Measurements from ENCODE around the gene TNFSF13. TPM values are rescaled to one million over a fixed set of nuclear protein-coding genes. Genes with fewer than 3 reads are reported as not detected.

Gene TNFSF13
- total RNA-seq, 1 donor from 2014 or later: 6.4 TPM

DNA sequence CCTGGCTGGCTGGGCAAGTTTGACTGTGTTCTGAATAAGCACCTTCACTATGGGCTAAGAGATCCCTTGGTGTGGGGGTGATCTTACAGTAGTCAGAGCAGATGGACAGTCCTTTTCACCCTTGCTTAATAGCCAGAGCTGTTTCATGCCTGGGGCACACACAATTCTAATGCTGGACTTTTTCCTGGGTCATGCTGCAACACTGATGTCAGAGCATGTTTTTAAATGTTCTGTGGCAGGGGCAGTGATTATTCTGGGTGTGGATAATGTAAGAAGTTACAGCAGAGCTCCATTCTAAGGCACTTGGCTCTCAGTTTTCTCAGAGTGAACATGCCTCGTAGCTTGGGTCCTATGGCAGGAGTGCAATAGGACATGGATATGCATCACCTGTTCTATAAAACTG is 16.9 kb downstream of the TNFSF13 start:
- ATAC-seq: no peak

DNA sequence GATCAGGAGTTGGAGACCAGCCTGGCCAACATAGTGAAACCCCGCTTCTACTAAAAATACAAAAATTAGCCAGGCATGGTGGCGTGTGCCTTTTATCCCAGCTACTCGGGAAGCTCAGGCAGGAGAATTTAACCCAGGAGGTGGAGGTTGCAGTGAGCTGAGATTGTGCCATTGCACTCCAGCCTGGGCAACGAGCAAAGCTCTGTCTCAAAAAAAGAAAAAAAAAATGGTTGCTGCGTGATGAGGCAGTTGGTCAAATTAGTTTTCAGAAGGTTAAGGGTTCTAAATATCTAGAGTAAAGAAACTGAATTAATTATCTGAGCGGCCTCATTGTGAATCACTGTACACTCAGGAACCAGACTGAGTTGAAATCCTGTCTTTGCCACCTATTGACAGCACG is 17.4 kb downstream of the TNFSF13 start:
- no peak for ATAC-seq

DNA sequence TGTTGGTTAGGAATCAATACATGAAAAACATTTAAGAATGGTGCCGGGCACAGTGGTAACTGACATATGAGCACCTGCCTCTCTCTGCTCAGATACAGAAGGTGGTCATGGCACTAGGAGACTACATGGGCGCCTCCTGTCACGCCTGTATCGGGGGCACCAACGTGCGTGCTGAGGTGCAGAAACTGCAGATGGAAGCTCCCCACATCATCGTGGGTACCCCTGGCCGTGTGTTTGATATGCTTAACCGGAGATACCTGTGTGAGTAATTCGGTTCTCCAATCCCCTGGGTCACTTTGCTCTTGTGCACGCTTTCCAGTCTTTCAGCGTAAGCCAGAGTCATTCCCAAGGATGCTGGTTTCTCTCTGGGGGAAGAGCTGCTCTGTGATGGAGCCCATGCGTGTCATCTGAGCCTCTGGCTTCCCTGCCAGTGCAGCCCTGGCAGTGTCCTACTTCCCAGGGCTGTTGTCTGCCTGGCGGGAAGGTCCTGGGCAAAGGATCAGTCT is 17.9 kb downstream of the TNFSF13 start:
- ATAC-seq: no peak

- no peak for ATAC-seq
Observed at GRCh38 chr17:7577327-7578199, 19.0 kb downstream of the TNFSF13 start.

DNA sequence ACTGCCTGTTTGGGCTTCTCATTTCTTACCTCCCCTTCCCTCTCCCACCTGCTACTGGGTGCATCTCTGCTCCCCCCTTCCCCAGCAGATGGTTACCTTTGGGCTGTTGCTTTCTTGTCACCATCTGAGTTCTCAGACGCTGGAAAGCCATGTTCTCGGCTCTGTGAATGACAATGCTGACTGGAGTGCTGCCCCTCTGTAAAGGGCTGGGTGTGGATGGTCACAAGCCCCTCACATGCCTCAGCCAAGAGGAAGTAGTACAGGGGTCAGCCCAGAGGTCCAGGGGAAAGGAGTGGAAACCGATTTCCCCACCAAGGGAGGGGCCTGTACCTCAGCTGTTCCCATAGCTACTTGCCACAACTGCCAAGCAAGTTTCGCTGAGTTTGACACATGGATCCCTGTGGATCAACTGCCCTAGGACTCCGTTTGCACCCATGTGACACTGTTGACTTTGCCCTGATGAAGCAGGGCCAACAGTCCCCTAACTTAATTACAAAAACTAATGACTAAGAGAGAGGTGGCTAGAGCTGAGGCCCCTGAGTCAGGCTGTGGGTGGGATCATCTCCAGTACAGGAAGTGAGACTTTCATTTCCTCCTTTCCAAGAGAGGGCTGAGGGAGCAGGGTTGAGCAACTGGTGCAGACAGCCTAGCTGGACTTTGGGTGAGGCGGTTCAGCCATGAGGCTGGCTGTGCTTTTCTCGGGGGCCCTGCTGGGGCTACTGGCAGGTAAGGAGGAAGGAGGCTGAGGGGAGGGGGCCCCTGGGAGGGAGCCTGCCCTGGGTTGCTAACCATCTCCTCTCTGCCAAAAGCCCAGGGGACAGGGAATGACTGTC is 20.7 kb downstream of the TNFSF13 start, which contains the start of gene CD68:
TSS of gene CD68 (plus strand) at position 638 of the 833 bp plus-strand sequence. CDS start at position 678, 40 bp downstream.
- peak; percentile 76 for ATAC-seq

DNA sequence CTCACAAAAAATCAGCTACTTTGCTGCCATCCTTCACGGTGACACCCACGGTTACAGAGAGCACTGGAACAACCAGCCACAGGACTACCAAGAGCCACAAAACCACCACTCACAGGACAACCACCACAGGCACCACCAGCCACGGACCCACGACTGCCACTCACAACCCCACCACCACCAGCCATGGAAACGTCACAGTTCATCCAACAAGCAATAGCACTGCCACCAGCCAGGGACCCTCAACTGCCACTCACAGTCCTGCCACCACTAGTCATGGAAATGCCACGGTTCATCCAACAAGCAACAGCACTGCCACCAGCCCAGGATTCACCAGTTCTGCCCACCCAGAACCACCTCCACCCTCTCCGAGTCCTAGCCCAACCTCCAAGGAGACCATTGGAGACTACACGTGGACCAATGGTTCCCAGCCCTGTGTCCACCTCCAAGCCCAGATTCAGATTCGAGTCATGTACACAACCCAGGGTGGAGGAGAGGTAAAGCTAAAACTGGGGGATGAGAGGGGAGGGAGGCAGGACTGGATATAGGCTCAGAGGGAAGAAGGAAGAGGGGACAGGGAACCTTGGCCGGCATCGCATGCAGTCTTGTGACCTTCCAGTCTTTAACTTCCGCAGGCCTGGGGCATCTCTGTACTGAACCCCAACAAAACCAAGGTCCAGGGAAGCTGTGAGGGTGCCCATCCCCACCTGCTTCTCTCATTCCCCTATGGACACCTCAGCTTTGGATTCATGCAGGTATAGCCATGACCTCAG is 21.5 kb downstream of the TNFSF13 start:
- ATAC-seq: no peak

- ATAC-seq: no peak
Observed at GRCh38 chr17:7580604-7581575, 22.3 kb downstream of the TNFSF13 start.

- ATAC-seq: no peak
Observed at GRCh38 chr17:7582396-7583252, 24.1 kb downstream of the TNFSF13 start.

DNA sequence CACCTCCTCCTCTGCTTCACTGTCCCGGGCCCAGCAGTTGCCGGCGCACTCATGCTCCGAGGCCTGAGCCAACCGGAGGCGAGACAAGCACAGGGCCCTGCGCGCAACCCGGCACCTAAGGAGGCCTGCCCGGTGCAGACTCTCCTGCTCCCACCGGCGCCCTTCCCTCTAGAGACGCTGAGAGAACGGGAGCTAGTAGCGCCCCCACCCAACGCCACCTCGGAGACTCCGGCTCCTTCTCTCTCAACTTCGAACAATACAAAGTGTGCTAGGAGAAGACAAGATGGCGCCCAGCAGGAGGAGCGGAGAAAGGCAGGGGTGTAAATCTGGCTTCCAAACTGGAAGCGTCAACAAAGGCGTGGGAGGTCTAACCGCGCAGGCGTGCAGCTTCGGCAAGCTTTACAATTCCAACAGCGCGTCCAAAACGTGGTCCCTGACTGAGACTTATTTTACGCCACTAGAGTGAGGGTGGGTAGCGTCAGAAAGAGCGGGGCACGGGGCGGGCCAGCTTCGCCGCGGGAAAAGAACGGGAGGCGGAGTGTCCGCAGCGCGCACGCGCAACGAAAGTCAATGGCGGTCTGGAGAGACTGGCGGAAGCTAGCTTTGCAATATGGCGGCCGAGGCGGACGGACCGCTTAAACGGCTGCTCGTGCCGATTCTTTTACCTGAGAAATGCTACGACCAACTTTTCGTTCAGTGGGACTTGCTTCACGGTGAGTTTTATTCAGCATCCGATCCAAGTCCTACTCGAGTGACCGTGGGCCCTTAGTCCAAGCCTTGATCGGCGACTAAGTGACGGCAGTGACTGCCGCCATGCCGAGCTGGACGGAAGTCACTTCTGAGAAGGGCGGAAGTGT is 24.9 kb downstream of the TNFSF13 start, which contains the start of gene MPDU1:
TSS of gene MPDU1 (plus strand) at position 600 of the 857 bp plus-strand sequence. CDS start at position 611, 11 bp downstream.
- ATAC-seq: peak; percentile 52

GRCh38 chr17:7586673-7587419 is 28.3 kb downstream of the TNFSF13 start:
- peak; percentile 4 for ATAC-seq

GRCh38 chr17:7587420-7588151 is 29.0 kb downstream of the TNFSF13 start:
- peak; percentile 44 for ATAC-seq

- peak; percentile 32 for ATAC-seq
Observed at GRCh38 chr17:7588553-7589203, 30.1 kb downstream of the TNFSF13 start.

GRCh38 chr17:7589204-7589868 is 30.8 kb downstream of the TNFSF13 start:
- peak; percentile 63 for ATAC-seq

DNA sequence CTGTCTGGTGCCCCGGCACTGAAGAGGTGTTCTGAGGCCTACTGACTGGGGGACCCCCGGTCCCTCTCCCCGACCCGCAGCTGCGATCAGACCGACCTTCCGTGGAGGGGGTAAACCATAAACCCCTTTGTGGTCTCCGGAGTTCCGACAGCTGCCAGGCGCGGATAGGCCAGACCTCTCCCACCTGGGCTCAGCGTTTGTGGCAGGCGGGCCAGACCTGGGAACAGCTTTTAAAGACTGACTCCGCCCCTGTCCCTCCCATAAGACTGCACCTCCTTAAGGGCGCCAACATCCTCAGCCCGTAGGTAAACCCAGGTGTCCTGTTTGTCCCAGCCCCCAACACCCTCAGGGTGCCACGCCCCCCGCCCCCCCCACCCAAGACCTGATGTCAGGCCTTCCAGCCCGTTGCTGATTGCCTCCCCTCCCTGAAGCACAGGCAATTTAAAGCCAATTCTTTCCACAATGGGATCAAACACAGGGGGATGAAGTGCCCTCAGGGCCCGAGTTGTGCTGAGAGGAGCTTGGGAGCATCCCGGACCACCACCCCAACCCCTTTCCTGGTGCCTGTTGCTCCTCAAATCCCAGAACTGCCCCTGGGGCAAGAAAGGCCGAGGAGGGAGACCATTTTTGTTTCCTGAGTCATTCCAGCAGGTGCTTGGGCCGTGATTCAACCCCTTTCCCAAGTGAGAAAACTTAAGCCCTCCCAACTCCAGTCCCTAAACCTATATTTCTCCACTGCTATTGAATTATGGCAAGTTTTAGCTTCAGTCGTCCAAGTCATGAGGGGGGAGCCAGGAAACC is 31.5 kb downstream of the TNFSF13 start, which contains the start of gene SOX15:
TSS of gene SOX15 (minus strand) at position 204 of the 801 bp plus-strand sequence. CDS start 418 bp downstream, outside the sequence.
- ATAC-seq: peak; percentile 71

DNA sequence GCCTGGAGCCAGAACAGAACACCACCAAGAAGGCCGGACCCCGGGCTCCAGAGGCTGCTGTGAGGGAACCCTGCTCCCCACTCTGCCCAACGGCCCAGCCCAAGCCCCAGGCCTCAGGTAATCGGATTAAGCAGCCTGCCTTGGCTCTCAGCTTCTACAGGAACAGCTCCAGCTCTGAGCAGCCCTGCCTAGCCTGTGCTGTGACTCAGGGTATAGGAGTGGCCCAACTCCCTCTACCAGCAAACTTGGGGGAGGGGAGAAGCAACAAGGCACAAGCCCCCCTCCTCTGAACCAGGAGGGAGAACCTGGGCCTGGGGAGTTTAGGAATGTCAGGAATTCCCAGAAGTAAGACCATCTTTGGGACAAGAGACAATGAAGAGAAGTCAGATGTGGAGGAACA is 32.2 kb downstream of the TNFSF13 start:
- ATAC-seq: peak; percentile 66
